Neural progenitor cell (in vitro differentiated cells): ENCODE results near the gene TSPAN10.

ENCODE experiments used
- CTCF ChIP-seq: fragments of 200-600 bp; sonication (generic); IDR thresholded peaks from 2 replicates; pipeline ENCODE4 v1.5.1; 2017; ENCODE audit warnings: antibody characterized with exemption, mild to moderate bottlenecking
- EZH2 ChIP-seq: fragments of 200-600 bp; sonication (generic); IDR thresholded peaks from 2 replicates; pipeline ENCODE4 v1.6.1; 2017; ENCODE audit warnings: antibody characterized with exemption, mild to moderate bottlenecking, moderate library complexity
- EZH2phosphoT487 ChIP-seq: fragments of 200-600 bp; sonication (generic); IDR thresholded peaks from 2 replicates; pipeline ENCODE4 v1.6.1; 2017; ENCODE audit warnings: antibody characterized with exemption

- no peak for TF ChIP-seq CTCF
- TF ChIP-seq EZH2, result no peak
- TF ChIP-seq EZH2phosphoT487, result no peak
These were observed 47.5 kb downstream of the TSPAN10 start for GRCh38 chr17:81684442-81684911.
